ENCODE measurements around the gene CDC25A.
"Not testable (repeated sequence)": the region's sequence is repeated elsewhere in the genome, so short reads cannot be mapped to it uniquely, and the experiment has no call there.

Gene CDC25A

GRCh38 chr3:48188266-48189201 is at the start of gene CDC25A:
TSS of gene CDC25A (minus strand) at chr3:48188417. CDS start at chr3:48187947, 470 bp downstream.
- peak; percentile 98 for DNase-seq (ENCODE audit: low read depth in 2 of 2)

- no peak for DNase-seq (ENCODE audit: low read depth in 2 of 2)
Measured at GRCh38 chr3:48236531-48236930, 48.3 kb upstream of the CDC25A start.

- DNase-seq (ENCODE audit: low read depth in 2 of 2), result no peak
Measured at GRCh38 chr3:48233542-48233941, 45.3 kb upstream of the CDC25A start.

GRCh38 chr3:48232734-48233133 is 44.5 kb upstream of the CDC25A start:
- DNase-seq (ENCODE audit: low read depth in 2 of 2), result no peak

- DNase-seq (ENCODE audit: low read depth in 2 of 2), result no peak
Measured at GRCh38 chr3:48232232-48232631, 44.0 kb upstream of the CDC25A start.

GRCh38 chr3:48226939-48227338 is 38.7 kb upstream of the CDC25A start:
- no peak for DNase-seq (ENCODE audit: low read depth in 2 of 2)

- DNase-seq (ENCODE audit: low read depth in 2 of 2), result no peak
Measured at GRCh38 chr3:48225587-48225986, 37.4 kb upstream of the CDC25A start.

GRCh38 chr3:48222616-48223513 is 34.6 kb upstream of the CDC25A start, which contains the start of gene CAMP:
TSS of gene CAMP (plus strand) at chr3:48223495. CDS start at chr3:48223512, 17 bp downstream.
- no peak for DNase-seq (ENCODE audit: low read depth in 2 of 2)

- no peak for DNase-seq (ENCODE audit: low read depth in 2 of 2)
Measured at GRCh38 chr3:48220746-48221145, 32.5 kb upstream of the CDC25A start.

- DNase-seq (ENCODE audit: low read depth in 2 of 2), result no peak
Measured at GRCh38 chr3:48219543-48219942, 31.3 kb upstream of the CDC25A start.

GRCh38 chr3:48218537-48218936 is 30.3 kb upstream of the CDC25A start:
- DNase-seq (ENCODE audit: low read depth in 2 of 2), result no peak

- no peak for DNase-seq (ENCODE audit: low read depth in 2 of 2)
Measured at GRCh38 chr3:48217449-48217848, 29.2 kb upstream of the CDC25A start.

- DNase-seq (ENCODE audit: low read depth in 2 of 2), result no peak
Measured at GRCh38 chr3:48215876-48216275, 27.7 kb upstream of the CDC25A start.

GRCh38 chr3:48215466-48215865 is 27.2 kb upstream of the CDC25A start:
- no peak for DNase-seq (ENCODE audit: low read depth in 2 of 2)

GRCh38 chr3:48215019-48215418 is 26.8 kb upstream of the CDC25A start:
- DNase-seq (ENCODE audit: low read depth in 2 of 2), result no peak

GRCh38 chr3:48214225-48214624 is 26.0 kb upstream of the CDC25A start:
- DNase-seq (ENCODE audit: low read depth in 2 of 2), result no peak

- not testable (repeated sequence) for DNase-seq (ENCODE audit: low read depth in 2 of 2)
Measured at GRCh38 chr3:48211776-48212175, 23.6 kb upstream of the CDC25A start.

- DNase-seq (ENCODE audit: low read depth in 2 of 2), result not testable (repeated sequence)
Measured at GRCh38 chr3:48210534-48210933, 22.3 kb upstream of the CDC25A start.

- DNase-seq (ENCODE audit: low read depth in 2 of 2), result no peak
Measured at GRCh38 chr3:48209445-48209844, 21.2 kb upstream of the CDC25A start.

GRCh38 chr3:48208076-48208475 is 19.9 kb upstream of the CDC25A start:
- no peak for DNase-seq (ENCODE audit: low read depth in 2 of 2)

GRCh38 chr3:48202632-48203031 is 14.4 kb upstream of the CDC25A start:
- DNase-seq (ENCODE audit: low read depth in 2 of 2), result no peak

- no peak for DNase-seq (ENCODE audit: low read depth in 2 of 2)
Measured at GRCh38 chr3:48199117-48199516, 10.9 kb upstream of the CDC25A start.

Data from fibroblast of skin of left biceps (primary cell).